A549 (cell line): Measurements from ENCODE around the gene UBE2E2. TPM values are rescaled to one million over a fixed set of nuclear protein-coding genes. Genes with fewer than 3 reads are reported as not detected.

Experiments used
- HEYL ChIP-seq: fragments of 250-450 bp; sonication (Bioruptor Pico); IDR thresholded peaks from 2 replicates; pipeline ENCODE4 v1.8.0; 2021; ENCODE audit warnings: mild to moderate bottlenecking, moderate library complexity
- KDM5A ChIP-seq: fragments of 200-600 bp; sonication (generic); IDR thresholded peaks from 2 replicates; pipeline ENCODE4 v1.6.1; 2016; ENCODE audit warnings: antibody characterized with exemption, mild to moderate bottlenecking
- polyA plus RNA-seq, 4 experiments: library from polyadenylated mRNA; depleted of rRNA in 3 of 4; stranded (reverse); fragments of >200 nt; fragmentation: RNase III in 1 of 4; extraction: RNeasy Plus Mini Kit Qiagen cat#74134 plus additional on column Dnase treatment in 1 of 4; gene quantifications; 2 replicates in 3 of 4; 3 replicates in 1 of 4; pipeline ENCODE4 v1.2.3, GENCODE V29; 2011 to 2017
- small RNA-seq, 6 experiments: library from RNA; depleted of rRNA; stranded (forward); fragments of <200 nt; gene quantifications; one replicate each; pipeline ENCODE3, GENCODE V24; 2012

UBE2E2 gene
- polyA plus RNA-seq, 2 of the 4 experiments (the other 2 are of a cell fraction), result 28.3 to 56.1 TPM

DNA sequence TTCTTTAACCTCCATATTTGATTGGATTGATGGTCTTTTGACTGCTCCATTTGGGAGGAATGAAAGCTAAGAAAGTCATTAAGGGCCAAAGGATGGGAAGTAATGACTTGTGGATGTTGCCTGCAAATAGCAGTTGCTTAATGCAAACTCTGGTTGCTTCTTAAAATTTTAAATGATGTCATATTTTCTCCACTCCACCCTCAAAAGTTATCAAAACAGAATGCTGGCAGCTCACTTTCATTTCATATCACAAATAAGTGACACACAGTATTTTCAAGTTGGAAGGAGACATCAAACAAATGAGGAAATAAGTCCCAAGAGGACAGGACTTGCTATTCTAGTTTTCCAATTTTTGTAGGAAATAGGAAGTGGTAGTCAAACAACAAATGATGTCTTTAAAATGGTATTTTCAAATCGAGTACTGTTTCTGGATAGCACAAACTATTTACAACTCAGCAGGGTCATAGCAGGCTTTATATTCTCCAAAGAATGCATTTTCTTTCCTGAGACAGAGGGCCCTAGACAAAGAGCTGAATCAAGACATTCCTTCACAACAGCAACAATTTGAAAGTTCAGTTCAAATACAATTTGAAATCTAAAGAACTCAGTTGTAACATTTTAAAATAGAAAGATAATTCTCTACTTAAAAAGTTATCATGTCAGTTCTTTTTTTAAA lies 437.5 kb downstream of the UBE2E2 start (continued):
- TF ChIP-seq KDM5A (no peak), HEYL (CRISPR knock-in tag) (no peak)

Small RNA genes lying within 50 kb of the gene (small RNA-seq; reads per million reads assigned to genes)
- gene AC121251.1 (0 reads per million in 6 experiments), gene RF00019 (0 reads per million in 6 experiments), gene RNU6-788P (0 reads per million in 6 experiments), gene RNU6-922P (0 reads per million in 6 experiments)
